Memory B cell (primary cell): ENCODE measurements around the gene TRPC6.
"Not testable (repeated sequence)": the region's sequence is repeated elsewhere in the genome, so short reads cannot be mapped to it uniquely, and the experiment has no call there.

Source experiments
- ATAC-seq: fragments of 150-1000 bp; cut with Tn5 transposase; 2 replicates; pipeline ENCODE4 v1.10.0; 2021; ENCODE audit warnings: low read depth, mild to moderate bottlenecking, moderate library complexity
- DNase-seq, 2 donors: peaks; one replicate each; pipeline ENCODE4 v3.0.0; 2022; ENCODE audit warnings: low spot score in 2 of 2
- H3K27ac Mint-ChIP-seq: one replicate; pipeline ENCODE4 v1.8.0; 2022; ENCODE audit warnings: mild to moderate bottlenecking, moderate library complexity, mixed read lengths
- H3K27me3 Mint-ChIP-seq: one replicate; pipeline ENCODE4 v1.8.0; 2022; ENCODE audit warnings: mixed read lengths
- H3K36me3 Mint-ChIP-seq: one replicate; pipeline ENCODE4 v1.8.0; 2022; ENCODE audit warnings: mild to moderate bottlenecking, mixed read lengths
- H3K4me1 Mint-ChIP-seq: one replicate; pipeline ENCODE4 v1.8.0; 2022; ENCODE audit warnings: mixed read lengths
- H3K4me3 Mint-ChIP-seq: one replicate; pipeline ENCODE4 v1.8.0; 2022; ENCODE audit warnings: mild to moderate bottlenecking, moderate library complexity, mixed read lengths
- H3K9me3 Mint-ChIP-seq: one replicate; pipeline ENCODE4 v1.8.0; 2022; ENCODE audit warnings: mixed read lengths

TRPC6 gene

GRCh38 chr11:101458161-101458560 lies 125.6 kb downstream of the TRPC6 start:
- H3K4me3 Mint-ChIP-seq = no peak overlapping the region
- DNase-seq = no peak
- H3K9me3 Mint-ChIP-seq = no peaks in the 10 kb centered on the region
- no peaks in the 10 kb centered on the region for H3K27me3 Mint-ChIP-seq
- no peaks in the 10 kb centered on the region for H3K36me3 Mint-ChIP-seq
- no peaks in the 10 kb centered on the region for H3K4me1 Mint-ChIP-seq
- H3K27ac Mint-ChIP-seq = no peak overlapping the region
- no peak for ATAC-seq

- no peak overlapping the region for H3K4me3 Mint-ChIP-seq
- ATAC-seq (peak; percentile 35), DNase-seq (no peak)
- no peaks in the 10 kb centered on the region for H3K9me3 Mint-ChIP-seq
- H3K27ac Mint-ChIP-seq = no peak overlapping the region
- no peaks in the 10 kb centered on the region for H3K4me1 Mint-ChIP-seq
- H3K27me3 Mint-ChIP-seq = no peaks in the 10 kb centered on the region
- H3K36me3 Mint-ChIP-seq = no peaks in the 10 kb centered on the region
Measured at GRCh38 chr11:101456812-101457211, 127.0 kb downstream of the TRPC6 start.

- Mint-ChIP-seq H3K9me3 (no peaks in the 10 kb centered on the region), H3K27ac (no peak overlapping the region), H3K27me3 (peaks cover 1% of the 10 kb centered on the region), H3K36me3 (no peaks in the 10 kb centered on the region), H3K4me1 (no peaks in the 10 kb centered on the region), H3K4me3 (no peak overlapping the region)
- DNase-seq = no peak
- ATAC-seq = no peak
Measured at GRCh38 chr11:101453682-101454081, 130.1 kb downstream of the TRPC6 start.

GRCh38 chr11:101448881-101449442 lies 134.8 kb downstream of the TRPC6 start:
- Mint-ChIP-seq H3K4me1 (no peaks in the 10 kb centered on the region), H3K27me3 (peaks cover 1% of the 10 kb centered on the region), H3K9me3 (no peaks in the 10 kb centered on the region), H3K4me3 (no peak overlapping the region), H3K36me3 (no peaks in the 10 kb centered on the region), H3K27ac (no peak overlapping the region)
- DNase-seq (no peak), ATAC-seq (no peak)

- peaks cover 1% of the 10 kb centered on the region for H3K27me3 Mint-ChIP-seq
- H3K4me3 Mint-ChIP-seq = no peak overlapping the region
- H3K36me3 Mint-ChIP-seq = no peaks in the 10 kb centered on the region
- H3K4me1 Mint-ChIP-seq = no peaks in the 10 kb centered on the region
- no peaks in the 10 kb centered on the region for H3K9me3 Mint-ChIP-seq
- no peak for DNase-seq
- no peak overlapping the region for H3K27ac Mint-ChIP-seq
- no peak for ATAC-seq
Measured at GRCh38 chr11:101446726-101447125, 137.1 kb downstream of the TRPC6 start.

- Mint-ChIP-seq H3K4me3 (no peak overlapping the region), H3K36me3 (no peaks in the 10 kb centered on the region), H3K27ac (no peak overlapping the region), H3K27me3 (peaks cover 1% of the 10 kb centered on the region), H3K9me3 (no peaks in the 10 kb centered on the region), H3K4me1 (no peaks in the 10 kb centered on the region)
- DNase-seq = no peak
- no peak for ATAC-seq
Measured at GRCh38 chr11:101446238-101446637, 137.6 kb downstream of the TRPC6 start.

- peaks cover 1% of the 10 kb centered on the region for H3K27me3 Mint-ChIP-seq
- ATAC-seq (no peak), DNase-seq (no peak)
- no peak overlapping the region for H3K4me3 Mint-ChIP-seq
- no peaks in the 10 kb centered on the region for H3K36me3 Mint-ChIP-seq
- no peaks in the 10 kb centered on the region for H3K4me1 Mint-ChIP-seq
- no peak overlapping the region for H3K27ac Mint-ChIP-seq
- no peaks in the 10 kb centered on the region for H3K9me3 Mint-ChIP-seq
Measured at GRCh38 chr11:101445761-101446160, 138.0 kb downstream of the TRPC6 start.

- Mint-ChIP-seq H3K36me3 (no peaks in the 10 kb centered on the region), H3K4me3 (no peak overlapping the region), H3K4me1 (no peaks in the 10 kb centered on the region), H3K9me3 (no peaks in the 10 kb centered on the region), H3K27me3 (no peaks in the 10 kb centered on the region), H3K27ac (no peak overlapping the region)
- no peak for DNase-seq
- no peak for ATAC-seq
Measured at GRCh38 chr11:101444851-101445250, 139.0 kb downstream of the TRPC6 start.

GRCh38 chr11:101444164-101444563 lies 139.6 kb downstream of the TRPC6 start:
- no peaks in the 10 kb centered on the region for H3K27me3 Mint-ChIP-seq
- no peaks in the 10 kb centered on the region for H3K36me3 Mint-ChIP-seq
- ATAC-seq = no peak
- H3K4me1 Mint-ChIP-seq = no peaks in the 10 kb centered on the region
- H3K9me3 Mint-ChIP-seq = peaks cover under 1% of the 10 kb centered on the region
- H3K4me3 Mint-ChIP-seq = no peak overlapping the region
- no peak overlapping the region for H3K27ac Mint-ChIP-seq
- DNase-seq = no peak

- Mint-ChIP-seq H3K4me3 (no peak overlapping the region), H3K27ac (no peak overlapping the region), H3K27me3 (no peaks in the 10 kb centered on the region), H3K9me3 (peaks cover 2% of the 10 kb centered on the region), H3K4me1 (no peaks in the 10 kb centered on the region), H3K36me3 (no peaks in the 10 kb centered on the region)
- ATAC-seq (no peak), DNase-seq (no peak)
Measured at GRCh38 chr11:101442936-101443521, 140.8 kb downstream of the TRPC6 start.

- H3K4me3 Mint-ChIP-seq = no peak overlapping the region
- H3K9me3 Mint-ChIP-seq = peaks cover 2% of the 10 kb centered on the region
- ATAC-seq = no peak
- H3K4me1 Mint-ChIP-seq = no peaks in the 10 kb centered on the region
- DNase-seq = no peak
- H3K27ac Mint-ChIP-seq = no peak overlapping the region
- H3K27me3 Mint-ChIP-seq = no peaks in the 10 kb centered on the region
- no peaks in the 10 kb centered on the region for H3K36me3 Mint-ChIP-seq
Measured at GRCh38 chr11:101442171-101442570, 141.6 kb downstream of the TRPC6 start.

GRCh38 chr11:101441747-101442146 lies 142.1 kb downstream of the TRPC6 start:
- Mint-ChIP-seq H3K4me1 (no peaks in the 10 kb centered on the region), H3K27ac (no peak overlapping the region), H3K4me3 (no peak overlapping the region), H3K9me3 (peaks cover 2% of the 10 kb centered on the region), H3K27me3 (no peaks in the 10 kb centered on the region), H3K36me3 (no peaks in the 10 kb centered on the region)
- DNase-seq (no peak), ATAC-seq (no peak)

- Mint-ChIP-seq H3K9me3 (peaks cover 2% of the 10 kb centered on the region), H3K27ac (no peak overlapping the region), H3K4me3 (no peak overlapping the region), H3K4me1 (no peaks in the 10 kb centered on the region), H3K27me3 (no peaks in the 10 kb centered on the region), H3K36me3 (no peaks in the 10 kb centered on the region)
- DNase-seq (no peak), ATAC-seq (no peak)
Measured at GRCh38 chr11:101439488-101439887, 144.3 kb downstream of the TRPC6 start.

GRCh38 chr11:101438708-101439107 lies 145.1 kb downstream of the TRPC6 start:
- not testable (repeated sequence) for H3K9me3 Mint-ChIP-seq, H3K27ac Mint-ChIP-seq, H3K4me3 Mint-ChIP-seq, DNase-seq, H3K27me3 Mint-ChIP-seq, H3K4me1 Mint-ChIP-seq, H3K36me3 Mint-ChIP-seq, ATAC-seq

GRCh38 chr11:101438126-101438525 lies 145.7 kb downstream of the TRPC6 start:
- Mint-ChIP-seq H3K27ac (no peak overlapping the region), H3K9me3 (peaks cover 2% of the 10 kb centered on the region), H3K4me1 (no peaks in the 10 kb centered on the region), H3K4me3 (no peak overlapping the region), H3K36me3 (no peaks in the 10 kb centered on the region), H3K27me3 (peaks cover 2% of the 10 kb centered on the region)
- no peak for DNase-seq
- no peak for ATAC-seq
